ENCODE measurements around the gene MYOM1.

The MYOM1 gene

DNA sequence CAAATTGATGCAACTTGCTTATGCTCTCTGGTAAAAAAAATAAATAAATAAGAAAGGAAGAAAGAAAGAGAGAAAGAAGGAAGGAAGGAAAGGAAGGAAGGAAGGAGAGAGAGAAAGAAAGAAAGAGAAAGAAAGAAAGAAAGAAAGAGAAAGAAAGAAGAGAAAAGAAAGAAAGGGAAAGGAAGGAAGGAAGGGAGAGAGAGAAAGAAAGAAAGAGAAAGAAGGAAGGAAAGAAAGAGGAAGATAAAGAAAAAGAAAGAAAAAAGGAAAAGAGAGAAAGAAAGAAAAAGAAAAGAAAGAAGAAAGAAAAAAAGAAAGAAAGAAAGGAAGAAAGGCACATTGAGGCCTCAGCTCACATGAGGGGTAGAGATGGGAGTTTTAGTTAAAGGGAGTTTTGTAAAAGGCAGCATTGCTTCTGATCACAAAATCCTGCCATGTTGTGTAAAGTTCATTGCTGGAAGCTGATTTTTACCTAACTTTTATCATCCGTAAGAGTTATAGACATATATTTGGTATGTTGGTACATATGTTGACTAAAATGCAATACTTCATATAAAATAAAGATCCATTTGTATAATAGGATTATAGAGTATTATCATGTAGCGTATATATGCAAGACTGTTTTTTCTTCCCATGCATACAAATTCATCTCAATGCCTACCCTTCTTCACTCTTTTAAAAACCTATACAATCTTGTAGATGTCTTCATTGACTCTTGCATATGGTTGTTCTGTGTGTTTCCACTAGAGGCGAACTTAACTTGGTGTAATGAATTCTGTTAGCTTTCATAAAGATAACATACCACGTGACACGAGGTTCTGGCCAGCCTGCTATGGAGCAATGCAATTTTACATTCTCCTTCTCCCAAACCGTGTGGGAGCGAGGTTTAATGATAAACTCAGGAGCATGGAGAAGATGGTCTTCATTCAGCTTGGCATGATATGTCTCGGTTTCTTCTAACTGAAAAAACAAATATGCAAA lies 32.8 kb downstream of the MYOM1 start:
- Histone ChIP-seq H3K4ac (ENCODE audit: low read depth, low read length) (no peak overlapping the region), H3K4me3 (ENCODE audit: low read depth, low read length) (no peak overlapping the region), H3K23ac (ENCODE audit: low read length) (no peak overlapping the region), H3K36me3 (ENCODE audit: control insufficient read depth in 1 of 2, insufficient read depth in 2 of 2, low read length in 2 of 2) (no peaks in the 10 kb centered on the region), H4K8ac (ENCODE audit: low read depth, low read length) (no peak overlapping the region), H2BK12ac (ENCODE audit: low read length) (no peak overlapping the region), H3K4me2 (ENCODE audit: low read length) (no peak overlapping the region), H2BK120ac (ENCODE audit: insufficient read depth, low read length, poor library complexity) (no peak overlapping the region), H3K79me2 (ENCODE audit: control insufficient read depth, insufficient read depth, low read length, poor library complexity) (no peaks in the 10 kb centered on the region), H3K9me3 (ENCODE audit: insufficient read depth, low read depth, low read length) (no peaks in the 10 kb centered on the region), H4K12ac (ENCODE audit: low read depth, low read length) (no peak overlapping the region), H2AFZ (ENCODE audit: insufficient read depth, low read length, poor library complexity) (no peak overlapping the region), H3K9ac (ENCODE audit: low read length) (no peak overlapping the region), H3K79me1 (ENCODE audit: low read length) (no peaks in the 10 kb centered on the region), H2BK5ac (ENCODE audit: low read depth, low read length, poor library complexity) (no peak overlapping the region), H3K14ac (ENCODE audit: low read length) (no peak overlapping the region), H3K27ac (ENCODE audit: low read depth, low read length) (no peak overlapping the region), H3K4me1 (ENCODE audit: control insufficient read depth in 1 of 2, insufficient read depth in 2 of 2, low read length in 2 of 2) (no peaks in the 10 kb centered on the region), H3K27me3 (ENCODE audit: insufficient read depth, low read length) (no peaks in the 10 kb centered on the region), H3K18ac (ENCODE audit: low read length) (no peak overlapping the region), H4K91ac (ENCODE audit: low read depth, low read length) (no peak overlapping the region), H2AK5ac (ENCODE audit: low read length) (no peak overlapping the region)
- DNase-seq: peak in 1 of 2 donors; percentile 66
- WGBS (ENCODE audit: extremely low coverage, insufficient coverage, insufficient read length): no CpG with 5 or more reads among the region's 8 CpGs

DNA sequence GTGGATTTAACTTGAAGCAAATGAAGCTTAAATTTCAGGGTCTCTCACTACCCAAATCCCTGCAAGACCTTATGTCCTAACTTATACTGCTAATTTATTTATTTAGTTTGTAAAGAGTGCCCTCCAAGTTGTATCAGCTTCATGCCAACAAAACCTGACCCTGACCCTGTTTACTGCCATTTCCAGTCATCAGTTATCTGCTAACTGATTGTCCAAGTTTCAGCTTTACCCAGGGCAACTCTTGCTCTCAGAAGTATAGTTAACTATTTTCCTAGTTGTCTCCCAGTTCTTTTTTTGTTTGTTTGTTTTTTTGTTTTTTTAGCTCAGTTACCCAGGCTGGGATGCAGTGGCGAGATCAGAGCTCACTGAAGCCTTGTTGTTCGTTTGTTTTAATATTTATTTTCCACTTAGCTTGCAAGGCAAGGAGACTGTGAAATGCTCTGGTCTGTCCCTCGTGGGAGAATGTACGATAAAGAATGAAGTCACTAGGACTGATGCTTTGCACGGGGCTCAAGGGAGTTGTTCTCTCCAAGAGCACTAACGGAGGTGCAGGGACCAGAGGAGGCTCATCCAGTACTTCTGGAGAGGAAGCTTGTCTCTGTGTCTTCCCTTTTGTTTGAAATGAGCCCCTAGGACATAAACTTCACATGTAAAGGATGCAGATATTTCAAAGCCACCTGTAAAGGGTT lies 35.3 kb downstream of the MYOM1 start:
- H4K8ac ChIP-seq (ENCODE audit: low read depth, low read length): no peak overlapping the region
- no peak for DNase-seq
- no peak overlapping the region for H2AK5ac ChIP-seq (ENCODE audit: low read length)
- H3K4me3 ChIP-seq (ENCODE audit: low read depth, low read length): no peak overlapping the region
- H4K91ac ChIP-seq (ENCODE audit: low read depth, low read length): no peak overlapping the region
- H3K14ac ChIP-seq (ENCODE audit: low read length): no peak overlapping the region
- H3K27ac ChIP-seq (ENCODE audit: low read depth, low read length): no peak overlapping the region
- no peak overlapping the region for H3K23ac ChIP-seq (ENCODE audit: low read length)
- H3K79me1 ChIP-seq (ENCODE audit: low read length): no peaks in the 10 kb centered on the region
- no peaks in the 10 kb centered on the region for H3K9me3 ChIP-seq (ENCODE audit: insufficient read depth, low read depth, low read length)
- no peak overlapping the region for H3K4me2 ChIP-seq (ENCODE audit: low read length)
- H2BK5ac ChIP-seq (ENCODE audit: low read depth, low read length, poor library complexity): no peak overlapping the region
- no peak overlapping the region for H4K12ac ChIP-seq (ENCODE audit: low read depth, low read length)
- no peak overlapping the region for H3K18ac ChIP-seq (ENCODE audit: low read length)
- no peak overlapping the region for H3K9ac ChIP-seq (ENCODE audit: low read length)
- no peaks in the 10 kb centered on the region for H3K36me3 ChIP-seq (ENCODE audit: control insufficient read depth in 1 of 2, insufficient read depth in 2 of 2, low read length in 2 of 2)
- no peak overlapping the region for H3K4ac ChIP-seq (ENCODE audit: low read depth, low read length)
- H3K4me1 ChIP-seq (ENCODE audit: control insufficient read depth in 1 of 2, insufficient read depth in 2 of 2, low read length in 2 of 2): no peaks in the 10 kb centered on the region
- H3K79me2 ChIP-seq (ENCODE audit: control insufficient read depth, insufficient read depth, low read length, poor library complexity): no peaks in the 10 kb centered on the region
- no peak overlapping the region for H2BK12ac ChIP-seq (ENCODE audit: low read length)
- H2AFZ ChIP-seq (ENCODE audit: insufficient read depth, low read length, poor library complexity): no peak overlapping the region
- no CpG with 5 or more reads among the region's 6 CpGs for WGBS (ENCODE audit: extremely low coverage, insufficient coverage, insufficient read length)
- H2BK120ac ChIP-seq (ENCODE audit: insufficient read depth, low read length, poor library complexity): no peak overlapping the region
- no peaks in the 10 kb centered on the region for H3K27me3 ChIP-seq (ENCODE audit: insufficient read depth, low read length)

- H4K91ac ChIP-seq (ENCODE audit: low read depth, low read length): no peak overlapping the region
- no peaks in the 10 kb centered on the region for H3K4me1 ChIP-seq (ENCODE audit: control insufficient read depth in 1 of 2, insufficient read depth in 2 of 2, low read length in 2 of 2)
- no peak overlapping the region for H4K8ac ChIP-seq (ENCODE audit: low read depth, low read length)
- H2AFZ ChIP-seq (ENCODE audit: insufficient read depth, low read length, poor library complexity): no peak overlapping the region
- no peak overlapping the region for H2BK120ac ChIP-seq (ENCODE audit: insufficient read depth, low read length, poor library complexity)
- no peaks in the 10 kb centered on the region for H3K79me2 ChIP-seq (ENCODE audit: control insufficient read depth, insufficient read depth, low read length, poor library complexity)
- no peaks in the 10 kb centered on the region for H3K9me3 ChIP-seq (ENCODE audit: insufficient read depth, low read depth, low read length)
- no peak overlapping the region for H3K27ac ChIP-seq (ENCODE audit: low read depth, low read length)
- no peak overlapping the region for H3K9ac ChIP-seq (ENCODE audit: low read length)
- no CpG with 5 or more reads among the region's 15 CpGs for WGBS (ENCODE audit: extremely low coverage, insufficient coverage, insufficient read length)
- no peak for DNase-seq
- H2BK5ac ChIP-seq (ENCODE audit: low read depth, low read length, poor library complexity): no peak overlapping the region
- H3K14ac ChIP-seq (ENCODE audit: low read length): no peak overlapping the region
- H3K18ac ChIP-seq (ENCODE audit: low read length): no peak overlapping the region
- H3K4me3 ChIP-seq (ENCODE audit: low read depth, low read length): no peak overlapping the region
- no peaks in the 10 kb centered on the region for H3K79me1 ChIP-seq (ENCODE audit: low read length)
- H2AK5ac ChIP-seq (ENCODE audit: low read length): no peak overlapping the region
- no peak overlapping the region for H4K12ac ChIP-seq (ENCODE audit: low read depth, low read length)
- H3K23ac ChIP-seq (ENCODE audit: low read length): no peak overlapping the region
- no peaks in the 10 kb centered on the region for H3K27me3 ChIP-seq (ENCODE audit: insufficient read depth, low read length)
- no peaks in the 10 kb centered on the region for H3K36me3 ChIP-seq (ENCODE audit: control insufficient read depth in 1 of 2, insufficient read depth in 2 of 2, low read length in 2 of 2)
- H3K4ac ChIP-seq (ENCODE audit: low read depth, low read length): no peak overlapping the region
- H2BK12ac ChIP-seq (ENCODE audit: low read length): no peak overlapping the region
- no peak overlapping the region for H3K4me2 ChIP-seq (ENCODE audit: low read length)
These were observed 36.6 kb downstream of the MYOM1 start for GRCh38 chr18:3183103-3183717.

GRCh38 chr18:3180325-3180724 lies 39.4 kb downstream of the MYOM1 start:
- H3K79me1 ChIP-seq (ENCODE audit: low read length): no peaks in the 10 kb centered on the region
- no peak overlapping the region for H3K9ac ChIP-seq (ENCODE audit: low read length)
- H4K8ac ChIP-seq (ENCODE audit: low read depth, low read length): no peak overlapping the region
- no peak for DNase-seq
- no CpG with 5 or more reads among the region's 2 CpGs for WGBS (ENCODE audit: extremely low coverage, insufficient coverage, insufficient read length)
- H4K12ac ChIP-seq (ENCODE audit: low read depth, low read length): no peak overlapping the region
- H3K14ac ChIP-seq (ENCODE audit: low read length): no peak overlapping the region
- no peak overlapping the region for H3K18ac ChIP-seq (ENCODE audit: low read length)
- no peak overlapping the region for H2AK5ac ChIP-seq (ENCODE audit: low read length)
- no peak overlapping the region for H3K23ac ChIP-seq (ENCODE audit: low read length)
- H3K4me2 ChIP-seq (ENCODE audit: low read length): no peak overlapping the region
- no peaks in the 10 kb centered on the region for H3K4me1 ChIP-seq (ENCODE audit: control insufficient read depth in 1 of 2, insufficient read depth in 2 of 2, low read length in 2 of 2)
- H3K4ac ChIP-seq (ENCODE audit: low read depth, low read length): no peak overlapping the region
- H2BK5ac ChIP-seq (ENCODE audit: low read depth, low read length, poor library complexity): no peak overlapping the region
- H2AFZ ChIP-seq (ENCODE audit: insufficient read depth, low read length, poor library complexity): no peak overlapping the region
- no peaks in the 10 kb centered on the region for H3K79me2 ChIP-seq (ENCODE audit: control insufficient read depth, insufficient read depth, low read length, poor library complexity)
- H3K27me3 ChIP-seq (ENCODE audit: insufficient read depth, low read length): no peaks in the 10 kb centered on the region
- H2BK12ac ChIP-seq (ENCODE audit: low read length): no peak overlapping the region
- no peaks in the 10 kb centered on the region for H3K9me3 ChIP-seq (ENCODE audit: insufficient read depth, low read depth, low read length)
- H3K27ac ChIP-seq (ENCODE audit: low read depth, low read length): no peak overlapping the region
- H4K91ac ChIP-seq (ENCODE audit: low read depth, low read length): no peak overlapping the region
- no peaks in the 10 kb centered on the region for H3K36me3 ChIP-seq (ENCODE audit: control insufficient read depth in 1 of 2, insufficient read depth in 2 of 2, low read length in 2 of 2)
- H2BK120ac ChIP-seq (ENCODE audit: insufficient read depth, low read length, poor library complexity): no peak overlapping the region
- H3K4me3 ChIP-seq (ENCODE audit: low read depth, low read length): no peak overlapping the region
